K562 (cell line): Measurements from ENCODE around the gene MAD2L1BP. TPM values are rescaled to one million over a fixed set of nuclear protein-coding genes. Genes with fewer than 3 reads are reported as not detected.

Experiments used
- BRCA1 ChIP-seq, 2 experiments: fragments of 450-650 bp in 1 of 2; sonication (generic) in 1 of 2; formaldehyde crosslinking in 1 of 2; IDR thresholded peaks; 2 replicates each; pipeline versions ENCODE4 v1.5.0 to v1.6.1; 2017 to 2020; ENCODE audit warnings: mild to moderate bottlenecking in 1 of 2, missing genetic modification reagents in 1 of 2
- EP400 ChIP-seq: fragments of 450-650 bp; IDR thresholded peaks from 2 replicates; pipeline ENCODE4 v1.6.1; 2017; ENCODE audit warnings: antibody characterized with exemption, mild to moderate bottlenecking, moderate library complexity
- HMG20B ChIP-seq: fragments of 250-450 bp; sonication (Bioruptor Pico); IDR thresholded peaks from 2 replicates; pipeline ENCODE4 v1.5.0; 2021; ENCODE audit warnings: mild to moderate bottlenecking
- HSF4 ChIP-seq: fragments of 250-450 bp; sonication (Bioruptor Pico); IDR thresholded peaks from 2 replicates; pipeline ENCODE4 v2.1.2; 2022; ENCODE audit warnings: mild to moderate bottlenecking, moderate library complexity, borderline replicate concordance
- IRF1 ChIP-seq: sonication (generic); formaldehyde crosslinking; IDR thresholded peaks from 2 replicates; pipeline ENCODE4 v1.8.0; 2022; ENCODE audit warnings: missing genetic modification reagents, mild to moderate bottlenecking, borderline replicate concordance
- JUN ChIP-seq, 2 experiments: sonication (generic) in 1 of 2; formaldehyde crosslinking in 1 of 2; IDR thresholded peaks; 2 replicates each; pipeline versions ENCODE4 v1.6.1 to v1.8.0; 2012 to 2022; ENCODE audit warnings: borderline replicate concordance in 2 of 2, mild to moderate bottlenecking in 2 of 2, improper control_type of control experiment in 1 of 2, low read depth in 1 of 2, low read length in 1 of 2, missing genetic modification reagents in 1 of 2
- MED1 ChIP-seq: sonication (generic); formaldehyde crosslinking; IDR thresholded peaks from 2 replicates; pipeline ENCODE4 v1.8.1; 2023; ENCODE audit warnings: missing genetic modification reagents, borderline replicate concordance
- MIER1 ChIP-seq: fragments of 450-650 bp; IDR thresholded peaks from 2 replicates; pipeline ENCODE4 v1.6.1; 2016; ENCODE audit warnings: antibody characterized with exemption, mild to moderate bottlenecking, low read depth
- PHB2 ChIP-seq: fragments of 450-650 bp; IDR thresholded peaks from 2 replicates; pipeline ENCODE4 v1.6.1; 2017; ENCODE audit warnings: low read depth
- POLR3G ChIP-seq: IDR thresholded peaks from 2 replicates; pipeline ENCODE4 v1.6.1; 2011; ENCODE audit not compliant: insufficient read length, insufficient replicate concordance; ENCODE audit errors: extremely low read depth
- PPARD ChIP-seq: fragments of 250-450 bp; sonication (Bioruptor Pico); IDR thresholded peaks from 2 replicates; pipeline ENCODE4 v1.8.0; 2022; ENCODE audit warnings: inconsistent platforms, mild to moderate bottlenecking, moderate library complexity
- RBM14 ChIP-seq: fragments of 200-400 bp; formaldehyde crosslinking; IDR thresholded peaks from 2 replicates; pipeline ENCODE4 v1.6.1; 2018; ENCODE audit warnings: low read depth, mild to moderate bottlenecking, low read length, moderate library complexity, borderline replicate concordance; ENCODE audit not compliant: insufficient read depth
- SUPT5H ChIP-seq: fragments of 450-650 bp; IDR thresholded peaks from 2 replicates; pipeline ENCODE4 v1.6.1; 2016
- TBL1XR1 ChIP-seq, 2 experiments: IDR thresholded peaks; 2 replicates each; pipeline ENCODE4 v1.6.1; 2012; ENCODE audit warnings: improper control_type of control experiment in 2 of 2, low read length in 2 of 2, mild to moderate bottlenecking in 1 of 2
- ZC3H4 ChIP-seq: sonication (generic); formaldehyde crosslinking; IDR thresholded peaks from 2 replicates; pipeline ENCODE4 v1.9.0; 2021; ENCODE audit warnings: missing genetic modification reagents, borderline replicate concordance
- ZNF408 ChIP-seq: fragments of 250-450 bp; sonication (Bioruptor Pico); IDR thresholded peaks from 2 replicates; pipeline ENCODE4 v1.4.0; 2020; ENCODE audit warnings: low read depth, mild to moderate bottlenecking, moderate library complexity
- ZNF41 ChIP-seq: fragments of 250-450 bp; sonication (Bioruptor Pico); conservative IDR thresholded peaks from 2 replicates; pipeline ENCODE4 v1.4.0; 2020; ENCODE audit warnings: mild to moderate bottlenecking
- ZNF561 ChIP-seq: fragments of 450-650 bp; formaldehyde crosslinking; conservative IDR thresholded peaks from 2 replicates; pipeline ENCODE4 v1.4.0; 2020; ENCODE audit warnings: mild to moderate bottlenecking, moderate library complexity
- polyA plus RNA-seq, 8 experiments: library from polyadenylated mRNA; depleted of rRNA in 4 of 8; stranded (reverse) in 5 of 8; unstranded in 3 of 8; fragments of >200 nt; fragmentation: Nextera tagmentation in 2 of 8; fragmentation: Illumina TruSeq in 1 of 8; extraction: Ambion mirVana in 2 of 8; extraction: Trizol in 1 of 8; gene quantifications; 2 replicates each; pipeline versions ENCODE4 v1.2.1 to v1.2.3, GENCODE V29; 2011 to 2014; ENCODE audit warnings: inconsistent platforms in 1 of 8, missing spikeins in 1 of 8
- total RNA-seq, 7 experiments: library from RNA; depleted of rRNA in 6 of 7; stranded (reverse); fragments of >200 nt in 6 of 7; fragmentation: Illumina TruSeq in 2 of 7; extraction: Trizol in 2 of 7; gene quantifications; 2 replicates each; pipeline versions ENCODE4 v1.2.1 to v1.2.3, GENCODE V29; 2011 to 2021; ENCODE audit warnings: low replicate concordance in 1 of 7
- TF ChIP-seq, protein P1 (sequence below): sonication (generic); formaldehyde crosslinking; IDR thresholded peaks from 2 replicates; pipeline ENCODE4 v1.8.0; 2022; ENCODE audit warnings: missing genetic modification reagents, mild to moderate bottlenecking, borderline replicate concordance
- TF ChIP-seq, protein P2 (sequence below): fragments of 250-450 bp; sonication (Bioruptor Pico); IDR thresholded peaks from 2 replicates; pipeline ENCODE4 v1.8.0; 2022; ENCODE audit warnings: inconsistent platforms
- TF ChIP-seq, protein P3 (sequence below), 2 experiments: fragments of 450-650 bp in 1 of 2; sonication (generic) in 1 of 2; formaldehyde crosslinking; conservative IDR thresholded peaks; 2 replicates each; pipeline versions ENCODE4 v1.4.0 to v1.8.1; 2020 to 2022; ENCODE audit warnings: mild to moderate bottlenecking in 1 of 2, missing genetic modification reagents in 1 of 2

The MAD2L1BP gene
- total and polyA plus RNA-seq, 9 of the 15 experiments (the other 6 are each of a cell fraction or from before 2014, with no cell fraction given), result 69.7 to 321 (median 111) TPM

DNA sequence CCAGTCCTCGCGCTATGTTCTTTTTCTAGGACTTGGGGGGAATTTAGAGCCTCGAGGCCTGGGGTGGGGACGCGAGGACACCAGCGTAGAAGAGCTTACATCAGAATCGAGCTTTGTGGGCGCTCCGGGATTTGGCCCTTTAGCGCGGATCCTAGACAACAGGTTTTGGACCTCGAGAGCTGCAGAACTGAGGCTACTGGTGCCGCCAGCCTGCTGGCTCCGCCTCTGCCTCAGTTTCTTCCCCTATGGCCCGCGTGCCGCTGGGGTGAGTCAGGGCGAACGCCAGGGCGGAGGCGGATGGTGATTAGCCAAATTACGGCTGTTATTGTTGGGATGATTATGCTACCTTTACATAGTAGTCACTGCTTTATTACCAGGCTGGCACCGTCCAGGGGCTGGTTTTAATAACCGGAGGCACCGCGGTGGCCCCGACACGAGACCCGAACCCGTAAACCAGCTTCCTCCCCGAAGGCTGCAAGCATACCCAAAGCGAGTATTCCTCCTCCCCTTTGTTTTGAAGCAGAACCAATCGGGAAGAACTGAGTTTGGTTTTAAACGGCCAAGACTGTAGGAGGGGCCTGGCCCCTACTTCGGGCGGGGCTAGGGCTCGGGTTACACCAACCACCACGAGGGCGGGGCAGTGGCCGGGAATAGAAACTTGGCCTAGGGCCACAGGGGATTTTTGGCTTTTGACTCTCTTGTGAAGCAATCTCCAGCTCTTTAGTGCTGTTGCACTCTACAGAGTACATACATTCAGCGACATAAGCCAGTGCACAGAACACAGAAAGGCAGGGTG, 5.9 kb upstream of the MAD2L1BP start (continued):
- TF ChIP-seq, protein P1, sequence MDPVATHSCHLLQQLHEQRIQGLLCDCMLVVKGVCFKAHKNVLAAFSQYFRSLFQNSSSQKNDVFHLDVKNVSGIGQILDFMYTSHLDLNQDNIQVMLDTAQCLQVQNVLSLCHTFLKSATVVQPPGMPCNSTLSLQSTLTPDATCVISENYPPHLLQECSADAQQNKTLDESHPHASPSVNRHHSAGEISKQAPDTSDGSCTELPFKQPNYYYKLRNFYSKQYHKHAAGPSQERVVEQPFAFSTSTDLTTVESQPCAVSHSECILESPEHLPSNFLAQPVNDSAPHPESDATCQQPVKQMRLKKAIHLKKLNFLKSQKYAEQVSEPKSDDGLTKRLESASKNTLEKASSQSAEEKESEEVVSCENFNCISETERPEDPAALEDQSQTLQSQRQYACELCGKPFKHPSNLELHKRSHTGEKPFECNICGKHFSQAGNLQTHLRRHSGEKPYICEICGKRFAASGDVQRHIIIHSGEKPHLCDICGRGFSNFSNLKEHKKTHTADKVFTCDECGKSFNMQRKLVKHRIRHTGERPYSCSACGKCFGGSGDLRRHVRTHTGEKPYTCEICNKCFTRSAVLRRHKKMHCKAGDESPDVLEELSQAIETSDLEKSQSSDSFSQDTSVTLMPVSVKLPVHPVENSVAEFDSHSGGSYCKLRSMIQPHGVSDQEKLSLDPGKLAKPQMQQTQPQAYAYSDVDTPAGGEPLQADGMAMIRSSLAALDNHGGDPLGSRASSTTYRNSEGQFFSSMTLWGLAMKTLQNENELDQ, result 0 out of 2 replicates have a peak, but pooled peaks have one; percentile 81
- peak; percentile 62 for TF ChIP-seq ZNF561 (CRISPR knock-in tag)
- no peak for TF ChIP-seq EP400
- no peak for TF ChIP-seq MED1 (CRISPR knock-in tag)
- TF ChIP-seq PHB2, result no peak
- TF ChIP-seq MIER1, result no peak
- no peak for TF ChIP-seq BRCA1 (IDR thresholded peaks at IDR 0.05)
- no peak for TF ChIP-seq BRCA1 (CRISPR knock-in tag; IDR thresholded peaks at IDR 0.05)
- TF ChIP-seq PPARD, result no peak
- no peak for TF ChIP-seq ZNF408 (CRISPR knock-in tag)
- no peak for TF ChIP-seq HSF4 (CRISPR knock-in tag)
- 0 out of 2 replicates have a peak, but pooled peaks have one; percentile 33 for TF ChIP-seq IRF1 (CRISPR knock-in tag)
- peak; percentile 56; the same call in 1 of the 2 replicates for TF ChIP-seq JUN (IDR thresholded peaks at IDR 0.05; ENCODE audit: borderline replicate concordance, low read depth, low read length)
- TF ChIP-seq JUN (CRISPR knock-in tag; IDR thresholded peaks at IDR 0.05; ENCODE audit: borderline replicate concordance), result 0 out of 2 replicates have a peak, but pooled peaks have one; percentile 16
- TF ChIP-seq RBM14, result no peak
- TF ChIP-seq, protein P2, sequence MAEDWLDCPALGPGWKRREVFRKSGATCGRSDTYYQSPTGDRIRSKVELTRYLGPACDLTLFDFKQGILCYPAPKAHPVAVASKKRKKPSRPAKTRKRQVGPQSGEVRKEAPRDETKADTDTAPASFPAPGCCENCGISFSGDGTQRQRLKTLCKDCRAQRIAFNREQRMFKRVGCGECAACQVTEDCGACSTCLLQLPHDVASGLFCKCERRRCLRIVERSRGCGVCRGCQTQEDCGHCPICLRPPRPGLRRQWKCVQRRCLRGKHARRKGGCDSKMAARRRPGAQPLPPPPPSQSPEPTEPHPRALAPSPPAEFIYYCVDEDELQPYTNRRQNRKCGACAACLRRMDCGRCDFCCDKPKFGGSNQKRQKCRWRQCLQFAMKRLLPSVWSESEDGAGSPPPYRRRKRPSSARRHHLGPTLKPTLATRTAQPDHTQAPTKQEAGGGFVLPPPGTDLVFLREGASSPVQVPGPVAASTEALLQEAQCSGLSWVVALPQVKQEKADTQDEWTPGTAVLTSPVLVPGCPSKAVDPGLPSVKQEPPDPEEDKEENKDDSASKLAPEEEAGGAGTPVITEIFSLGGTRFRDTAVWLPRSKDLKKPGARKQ (CRISPR knock-in tag), result no peak
- peak; percentile 97 for TF ChIP-seq SUPT5H
- TF ChIP-seq ZNF41 (CRISPR knock-in tag), result no peak; the same call in 1 of the 2 replicates
- TF ChIP-seq, protein P3, sequence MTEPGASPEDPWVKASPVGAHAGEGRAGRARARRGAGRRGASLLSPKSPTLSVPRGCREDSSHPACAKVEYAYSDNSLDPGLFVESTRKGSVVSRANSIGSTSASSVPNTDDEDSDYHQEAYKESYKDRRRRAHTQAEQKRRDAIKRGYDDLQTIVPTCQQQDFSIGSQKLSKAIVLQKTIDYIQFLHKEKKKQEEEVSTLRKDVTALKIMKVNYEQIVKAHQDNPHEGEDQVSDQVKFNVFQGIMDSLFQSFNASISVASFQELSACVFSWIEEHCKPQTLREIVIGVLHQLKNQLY (CRISPR knock-in tag; conservative IDR thresholded peaks at IDR 0.05), result peak; percentile 32 to 94; a peak in 2 of 4 replicates
- TF ChIP-seq POLR3G, result no peak
- peak; percentile 7 to 74; a peak in 1 of 4 replicates for TF ChIP-seq TBL1XR1 (IDR thresholded peaks at IDR 0.05; ENCODE audit: low read length in 2 of 2)
- no peak; the same call in 1 of the 2 replicates for TF ChIP-seq HMG20B
- TF ChIP-seq ZC3H4 (CRISPR knock-in tag), result no peak
